Right cardiac atrium (tissue), 5 donors: ENCODE measurements around the gene HOXA1. TPM values are rescaled to one million over a fixed set of nuclear protein-coding genes. Genes with fewer than 3 reads are reported as not detected.

Experiments used
- ATAC-seq, 2 donors: fragments of 200-7000 bp; cut with Tn5 transposase; one replicate each; pipeline versions ENCODE4 v1.8.0 to v1.9.1; 2020; ENCODE audit warnings: moderate library complexity in 2 of 2, mild to moderate bottlenecking in 1 of 2
- DNase-seq, 3 donors: peaks; one replicate each; pipeline ENCODE4 v3.0.0-alpha.2; 2020
- H3K27ac ChIP-seq: one replicate; pipeline ENCODE4 v1.5.1; 2013; ENCODE audit warnings: mild to moderate bottlenecking, low read length, control low read depth, moderate library complexity
- H3K27me3 ChIP-seq: one replicate; pipeline ENCODE4 v1.6.1; 2013; ENCODE audit not compliant: control insufficient read depth, insufficient read depth
- H3K4me1 ChIP-seq: one replicate; pipeline ENCODE4 v1.6.1; 2013; ENCODE audit warnings: low read length; ENCODE audit not compliant: control insufficient read depth, insufficient read depth
- H3K4me3 ChIP-seq: one replicate; pipeline ENCODE4 v1.5.1; 2013; ENCODE audit warnings: low read length, control low read depth
- H3K9me3 ChIP-seq: one replicate; pipeline ENCODE4 v1.6.1; 2013; ENCODE audit warnings: low read length; ENCODE audit not compliant: control insufficient read depth
- WGBS: extraction: QIAGEN DNeasy Blood & Tissue Kit; methylation state at CpG from one replicate; pipeline ENCODE4 v1.1.7; 2013; 5-methylcytosine and 5-hydroxymethylcytosine counted together
- intact Hi-C, 4 donors: fragments of 100-400 bp; cut with DNase I; formaldehyde crosslinking; loops; one replicate each; pipeline versions ENCODE4 v1.11.0 to v1.14.0; 2022 to 2023
- polyA plus RNA-seq: library from polyadenylated mRNA; stranded (reverse); fragments of 200-250 nt; gene quantifications from one replicate; pipeline ENCODE4 v1.2.3, GENCODE V29; 2013
- total RNA-seq, 4 donors: library from RNA; stranded (reverse); fragmentation: NEBNext Ultra II Directional; extraction: Animal tissue kit (Norgen Biotek cat#: 25700); gene quantifications; one replicate each; pipeline ENCODE4 v1.2.1, GENCODE V29; 2021
- donor health status: healthy with polysubstance abuse.
- donor health status: DM: no; HTN: yes; CAD: no.
- donor health status: DM: no; HTN: no; CAD: no.
- donor health status: DM: no; HTN: yes; CAD: no; lungs with severe emphysema.
- donor health status: DM: yes; HTN: yes; CAD: no.

HOXA1 gene
- total and polyA plus RNA-seq, 5 donors: 0.14 to 0.29 (median 0.15) TPM; not detected in 2

DNA sequence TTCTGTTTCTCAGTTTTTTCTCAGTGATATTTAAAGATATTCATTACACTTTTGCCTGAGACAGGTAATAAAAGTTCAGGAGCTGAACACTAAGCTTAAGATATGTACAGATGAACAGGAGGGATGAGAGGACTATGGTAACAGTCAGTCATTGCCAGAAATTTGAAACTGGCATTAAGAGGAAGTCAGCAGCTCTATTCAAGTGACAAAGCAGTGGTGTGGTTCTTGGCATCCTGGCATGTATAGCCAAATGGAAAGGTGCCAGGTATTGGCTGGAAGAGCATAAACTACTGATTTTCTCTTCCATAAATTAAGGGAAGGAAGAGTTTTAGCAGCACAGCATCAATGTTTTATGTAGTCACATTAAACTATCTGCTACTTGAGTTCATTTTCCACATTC is 22.7 kb downstream of the HOXA1 start:
- no peak overlapping the region for H3K4me3 ChIP-seq
- DNase-seq (no peak), ATAC-seq (no peak)
- H3K27me3 ChIP-seq: no peaks in the 10 kb centered on the region
- H3K27ac ChIP-seq: no peak overlapping the region
- H3K9me3 ChIP-seq: no peaks in the 10 kb centered on the region
- intact Hi-C loops: no loop called here
- H3K4me1 ChIP-seq: no peaks in the 10 kb centered on the region

DNA sequence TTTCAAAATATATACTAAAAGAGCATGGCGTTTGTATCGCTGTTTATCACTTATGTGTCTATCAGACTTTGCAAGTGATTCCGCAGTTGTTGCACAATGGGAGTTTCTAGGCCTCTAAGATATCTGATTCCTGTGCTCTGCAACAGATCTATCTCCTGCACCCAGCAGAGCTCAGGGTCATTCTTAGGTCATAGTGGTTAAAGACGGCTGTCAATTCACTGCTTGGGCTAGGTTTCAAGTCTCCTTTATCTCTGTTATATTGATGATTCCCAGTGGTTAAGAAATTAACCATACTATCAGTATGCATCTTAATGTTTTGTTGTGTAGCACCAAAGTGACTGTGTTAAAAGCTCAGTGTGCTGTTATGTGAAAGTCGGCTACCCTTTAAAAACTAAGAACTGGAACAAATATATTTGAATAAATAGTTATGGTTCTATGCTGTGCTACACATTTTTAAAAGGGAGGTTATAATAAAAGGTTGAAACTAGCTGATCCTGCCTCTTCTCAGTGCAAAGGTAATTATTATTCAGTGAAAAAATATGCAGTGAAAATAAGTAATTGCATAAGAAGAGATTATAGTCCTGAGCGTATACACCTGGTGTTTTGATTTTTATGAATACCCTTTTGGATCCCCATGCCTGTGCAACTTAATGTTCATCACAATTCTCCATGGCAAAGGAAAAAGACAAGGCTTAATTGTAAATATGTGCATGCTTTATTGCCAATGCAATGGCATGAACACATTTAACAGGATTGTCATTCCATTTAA is 24.0 kb downstream of the HOXA1 start:
- Histone ChIP-seq H3K27ac (no peak overlapping the region), H3K9me3 (no peaks in the 10 kb centered on the region), H3K27me3 (no peaks in the 10 kb centered on the region), H3K4me3 (no peak overlapping the region), H3K4me1 (no peaks in the 10 kb centered on the region)
- intact Hi-C loops: no loop called here
- 46% methylated on average over 6 of the region's 6 CpGs for WGBS
- ATAC-seq (no peak), DNase-seq (no peak)

DNA sequence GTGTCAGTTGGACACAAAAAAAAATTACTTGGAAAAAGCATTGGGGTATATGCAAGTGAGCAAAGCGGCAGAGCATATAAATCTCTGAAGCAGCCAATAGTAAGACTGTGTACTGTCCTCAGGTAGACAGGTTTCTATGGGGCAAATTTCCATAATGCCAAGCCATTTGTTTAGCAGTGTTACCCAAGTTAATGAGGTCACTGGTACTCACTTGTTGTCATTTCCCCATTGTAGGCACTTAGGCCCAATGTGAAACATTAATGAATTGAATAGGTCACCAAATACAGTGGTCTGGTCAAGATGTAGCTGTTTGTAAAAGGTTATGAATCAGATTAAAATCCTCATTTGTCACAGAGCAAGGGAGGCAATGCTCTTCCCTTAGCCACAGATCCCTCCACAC is 27.5 kb downstream of the HOXA1 start:
- intact Hi-C loops: no loop called here
- Histone ChIP-seq H3K27ac (no peak overlapping the region), H3K4me1 (no peaks in the 10 kb centered on the region), H3K27me3 (no peaks in the 10 kb centered on the region), H3K4me3 (no peak overlapping the region), H3K9me3 (no peaks in the 10 kb centered on the region)
- DNase-seq (no peak), ATAC-seq (no peak)
- WGBS: 93% methylated on average over 1 of the region's 1 CpG

DNA sequence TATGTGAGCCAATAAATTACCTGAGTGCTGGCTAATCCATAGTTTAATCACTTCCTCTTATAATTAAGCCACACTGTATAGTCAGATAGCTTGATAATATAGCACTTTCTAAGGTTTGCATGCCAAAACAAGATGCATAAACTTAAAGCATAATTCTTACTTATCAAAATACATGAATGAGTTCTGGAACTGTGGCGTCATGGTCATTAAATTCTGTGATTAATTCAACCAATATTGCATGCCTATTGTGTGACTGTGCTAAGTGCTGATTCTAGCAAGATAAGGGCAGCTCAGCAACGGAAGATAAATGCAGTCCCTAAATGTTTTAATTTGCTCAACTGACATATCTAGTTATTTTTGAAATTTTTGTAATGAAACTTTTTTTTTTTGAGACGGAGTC is 29.7 kb downstream of the HOXA1 start:
- intact Hi-C loops: no loop called here
- no peak for DNase-seq
- H3K27me3 ChIP-seq: no peaks in the 10 kb centered on the region

DNA sequence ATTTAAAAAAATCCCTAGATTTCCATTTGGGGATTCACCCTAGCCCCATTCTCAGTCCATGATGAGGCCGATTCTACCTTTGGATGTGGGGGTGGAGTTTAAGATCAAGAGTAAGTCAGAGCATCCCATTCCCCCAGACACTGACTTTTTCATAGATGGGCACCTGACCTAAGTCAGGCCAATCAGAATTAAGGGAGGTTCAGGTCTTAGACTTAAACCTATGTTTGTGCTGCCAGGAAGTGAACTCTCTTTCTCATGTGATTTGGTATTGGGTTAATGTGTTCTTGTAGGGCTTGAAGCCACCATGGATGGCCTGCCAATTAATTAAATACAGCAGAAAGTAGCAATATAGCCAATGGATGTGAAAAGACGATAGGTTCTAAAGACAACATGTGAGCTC is 30.1 kb downstream of the HOXA1 start:
- H3K4me1 ChIP-seq: no peaks in the 10 kb centered on the region
- no peaks in the 10 kb centered on the region for H3K9me3 ChIP-seq
- no peak overlapping the region for H3K27ac ChIP-seq
- DNase-seq (no peak), ATAC-seq (no peak)
- intact Hi-C loops: no loop called here
- 92% methylated on average over 2 of the region's 2 CpGs for WGBS
- no peak overlapping the region for H3K4me3 ChIP-seq
- no peaks in the 10 kb centered on the region for H3K27me3 ChIP-seq

More for the DNA sequence above, 29.7 kb downstream of the HOXA1 start:
- Histone ChIP-seq H3K27ac (no peak overlapping the region), H3K4me1 (no peaks in the 10 kb centered on the region), H3K9me3 (no peaks in the 10 kb centered on the region), H3K4me3 (no peak overlapping the region)
- ATAC-seq: no peak
- 76% methylated on average over 3 of the region's 3 CpGs for WGBS

DNA sequence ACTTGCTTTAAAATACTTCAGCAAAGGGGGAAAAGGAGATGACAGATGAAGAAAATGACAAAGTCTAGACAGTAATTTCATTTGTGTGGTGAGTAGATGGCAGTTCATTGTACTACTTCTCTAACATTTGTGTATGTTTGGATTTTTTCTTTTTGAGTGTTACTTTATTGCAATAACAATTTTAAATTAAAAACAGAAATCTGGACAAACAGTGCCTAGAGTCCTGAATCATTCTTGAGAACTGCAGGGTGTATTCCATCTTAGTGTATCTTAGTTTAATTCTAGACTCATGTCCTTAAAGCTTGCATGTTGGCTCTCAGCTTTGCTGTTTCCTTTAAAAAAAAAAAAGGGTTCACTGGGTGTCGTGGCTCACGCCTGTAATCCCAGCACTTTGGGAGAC is 31.1 kb downstream of the HOXA1 start:
- H3K4me1 ChIP-seq: no peaks in the 10 kb centered on the region
- H3K4me3 ChIP-seq: no peak overlapping the region
- WGBS: 90% methylated on average over 2 of the region's 2 CpGs
- H3K27me3 ChIP-seq: no peaks in the 10 kb centered on the region
- ATAC-seq: no peak
- DNase-seq: no peak
- H3K27ac ChIP-seq: no peak overlapping the region
- intact Hi-C loops: no loop called here
- H3K9me3 ChIP-seq: no peaks in the 10 kb centered on the region

DNA sequence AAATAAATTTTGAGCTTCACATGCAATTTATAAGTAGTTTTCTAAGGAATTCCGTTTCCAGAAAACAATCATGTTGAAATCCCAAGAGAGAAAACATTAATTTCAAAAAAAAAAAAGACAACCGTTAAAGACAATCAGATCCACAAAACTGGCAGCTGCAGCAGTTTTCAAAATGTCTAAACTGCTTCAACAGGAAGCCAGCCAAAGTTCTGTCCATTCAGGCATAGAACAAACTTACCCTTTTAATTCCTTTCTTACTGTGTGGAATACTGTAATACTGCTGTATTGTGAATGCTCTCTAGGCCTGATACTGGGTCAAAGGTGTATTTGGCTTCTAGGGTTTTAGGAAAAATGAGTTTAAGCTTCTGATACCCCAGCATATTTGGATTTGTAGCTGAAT is 31.6 kb downstream of the HOXA1 start:
- H3K4me3 ChIP-seq: no peak overlapping the region
- H3K9me3 ChIP-seq: no peaks in the 10 kb centered on the region
- DNase-seq: no peak
- H3K27ac ChIP-seq: no peak overlapping the region
- intact Hi-C loops: no loop called here
- WGBS: 31% methylated on average over 2 of the region's 2 CpGs
- no peaks in the 10 kb centered on the region for H3K27me3 ChIP-seq
- no peaks in the 10 kb centered on the region for H3K4me1 ChIP-seq
- ATAC-seq: no peak

DNA sequence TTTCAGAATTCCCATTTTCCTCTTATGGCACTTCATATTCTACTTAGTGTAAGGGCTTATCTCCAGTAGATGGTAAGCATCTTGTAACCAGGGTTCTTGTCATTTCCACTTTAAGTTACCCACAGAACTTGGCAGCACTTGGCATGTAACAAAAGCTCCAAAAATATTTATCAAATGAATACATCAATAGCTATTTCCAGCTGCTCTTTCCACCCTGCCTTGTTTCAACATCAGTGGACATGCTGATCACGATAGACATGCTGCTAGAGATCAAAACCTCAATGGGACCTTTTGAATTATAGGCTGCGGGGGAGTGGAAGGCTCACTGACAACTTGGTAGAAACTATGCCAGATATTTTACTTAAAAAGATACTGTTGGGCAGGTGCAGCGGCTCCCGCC is 32.9 kb downstream of the HOXA1 start:
- no peaks in the 10 kb centered on the region for H3K4me1 ChIP-seq
- H3K27me3 ChIP-seq: no peaks in the 10 kb centered on the region
- H3K27ac ChIP-seq: no peak overlapping the region
- H3K9me3 ChIP-seq: no peaks in the 10 kb centered on the region
- intact Hi-C loops: no loop called here
- ATAC-seq (no peak), DNase-seq (no peak)
- no peak overlapping the region for H3K4me3 ChIP-seq
- WGBS: 90% methylated on average over 4 of the region's 4 CpGs

DNA sequence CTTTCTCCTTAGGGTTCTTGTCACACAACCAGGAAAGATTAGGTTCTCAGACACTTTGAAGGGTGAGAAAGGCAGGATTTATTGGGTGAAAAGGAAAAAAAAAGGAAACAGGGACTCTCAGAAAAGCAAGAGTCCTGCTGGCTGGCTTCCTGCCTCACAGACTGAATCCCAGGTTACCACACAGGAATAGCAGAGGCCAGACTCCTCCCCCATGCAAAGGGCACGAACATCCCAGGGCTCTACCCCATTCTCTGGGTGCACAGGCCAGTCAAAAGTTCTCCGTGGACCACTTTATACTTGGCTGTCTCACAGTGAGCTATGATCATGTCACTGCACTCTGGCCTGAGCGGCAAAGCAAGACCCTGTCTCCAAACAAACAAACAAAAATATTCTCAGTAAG is 42.6 kb downstream of the HOXA1 start:
- DNase-seq: no peak
- intact Hi-C loops: no loop called here
- H3K4me1 ChIP-seq: no peaks in the 10 kb centered on the region
- H3K9me3 ChIP-seq: no peaks in the 10 kb centered on the region
- H3K27ac ChIP-seq: no peak overlapping the region
- WGBS: 39% methylated on average over 3 of the region's 3 CpGs
- no peaks in the 10 kb centered on the region for H3K27me3 ChIP-seq
- no peak overlapping the region for H3K4me3 ChIP-seq
- no peak for ATAC-seq

DNA sequence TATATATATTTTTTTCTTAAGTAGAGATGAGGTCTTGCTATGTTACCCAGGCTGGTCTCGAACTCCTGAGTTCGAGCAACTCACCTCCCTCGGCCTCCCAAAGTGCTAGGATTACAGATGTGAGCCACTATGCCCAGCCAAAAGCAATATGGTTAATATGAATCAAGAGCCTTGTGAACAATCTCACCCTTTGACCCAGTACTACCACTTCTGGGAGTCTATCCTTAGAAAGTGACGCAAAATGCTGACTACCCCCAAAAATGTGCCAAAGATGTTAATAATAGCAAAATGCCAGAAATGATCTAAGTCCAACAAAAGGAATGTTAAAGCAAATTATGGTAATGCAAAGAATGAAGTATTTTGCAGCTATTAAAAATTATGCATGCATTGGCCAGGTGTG is 44.3 kb downstream of the HOXA1 start:
- intact Hi-C loops: no loop called here
- Histone ChIP-seq H3K4me3 (no peak overlapping the region), H3K9me3 (no peaks in the 10 kb centered on the region), H3K27me3 (no peaks in the 10 kb centered on the region), H3K27ac (no peak overlapping the region), H3K4me1 (no peaks in the 10 kb centered on the region)
- DNase-seq (no peak), ATAC-seq (no peak)
- 84% methylated on average over 4 of the region's 4 CpGs for WGBS

DNA sequence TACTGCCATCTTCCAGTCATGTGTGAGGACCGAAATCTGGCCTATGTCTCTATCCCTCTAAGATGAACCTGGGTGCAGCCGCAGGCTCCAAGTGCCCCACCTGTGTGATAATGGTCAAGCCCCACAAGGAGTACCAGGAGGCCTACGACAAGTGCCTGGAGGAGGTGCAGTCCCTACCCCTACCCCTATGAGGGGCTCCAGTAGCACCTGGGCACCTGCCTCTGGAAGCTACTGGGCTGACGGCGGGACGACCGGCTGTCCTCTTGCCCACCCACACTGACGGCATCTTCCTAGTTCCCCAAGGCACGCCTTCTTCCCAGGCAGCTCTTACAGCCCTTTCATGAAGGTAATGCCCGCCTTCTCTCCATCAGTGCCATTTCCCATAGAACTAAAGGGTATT is 47.4 kb downstream of the HOXA1 start:
- Histone ChIP-seq H3K27me3 (no peaks in the 10 kb centered on the region), H3K4me1 (no peaks in the 10 kb centered on the region), H3K4me3 (no peak overlapping the region), H3K9me3 (no peaks in the 10 kb centered on the region), H3K27ac (no peak overlapping the region)
- ATAC-seq (no peak), DNase-seq (no peak)
- intact Hi-C loops: no loop called here
- WGBS: 85% methylated on average over 10 of the region's 10 CpGs
